GM23338 (cell line): ENCODE data around the gene NRCAM.

ENCODE experiments used
- CREB1 ChIP-seq: fragments of 250-450 bp; sonication (Bioruptor Pico); IDR thresholded peaks from 2 replicates; pipeline ENCODE4 v1.5.0; 2020; ENCODE audit warnings: low read depth, mild to moderate bottlenecking, moderate library complexity
- EZH2phosphoT487 ChIP-seq: fragments of 200-600 bp; sonication (generic); IDR thresholded peaks from one replicate; pipeline ENCODE4 v1.8.1; 2018; ENCODE audit warnings: antibody characterized with exemption; ENCODE audit not compliant: unreplicated experiment
- POLR2AphosphoS5 ChIP-seq: IDR thresholded peaks from 2 replicates; pipeline ENCODE4 v1.6.1; 2016; ENCODE audit warnings: antibody characterized with exemption, low read depth

- TF ChIP-seq EZH2phosphoT487 (no peak), CREB1 (CRISPR knock-in tag) (no peak), POLR2AphosphoS5 (no peak)
These were observed 224.2 kb downstream of the NRCAM start for GRCh38 chr7:108232076-108232475.
